ENCODE results near the gene CCDC175.
A peak's percentile ranks its signal among the peaks of the same experiment; 100 is the strongest.

- TF ChIP-seq CTCF (conservative IDR thresholded peaks at IDR 0.05 in 1 of 2, IDR thresholded peaks at IDR 0.05 in 1 of 2; ENCODE audit: extremely low read depth in 1 of 2, insufficient read depth in 1 of 2, low read depth in 1 of 2, low read length in 2 of 2) (peak in 1 of 2 donors; percentile 8), EZH2 (IDR thresholded peaks at IDR 0.05; ENCODE audit: borderline replicate concordance, low read length) (no peak)
These were observed 7.1 kb upstream of the CCDC175 start for GRCh38 chr14:59583755-59584154.

Measured in mammary epithelial cell (primary cell).